ENCODE data around the gene RASD2. TPM values are rescaled to one million over a fixed set of nuclear protein-coding genes. Genes with fewer than 3 reads are reported as not detected.

RASD2 gene
- total RNA-seq, 1 donor: 0.52 TPM

DNA sequence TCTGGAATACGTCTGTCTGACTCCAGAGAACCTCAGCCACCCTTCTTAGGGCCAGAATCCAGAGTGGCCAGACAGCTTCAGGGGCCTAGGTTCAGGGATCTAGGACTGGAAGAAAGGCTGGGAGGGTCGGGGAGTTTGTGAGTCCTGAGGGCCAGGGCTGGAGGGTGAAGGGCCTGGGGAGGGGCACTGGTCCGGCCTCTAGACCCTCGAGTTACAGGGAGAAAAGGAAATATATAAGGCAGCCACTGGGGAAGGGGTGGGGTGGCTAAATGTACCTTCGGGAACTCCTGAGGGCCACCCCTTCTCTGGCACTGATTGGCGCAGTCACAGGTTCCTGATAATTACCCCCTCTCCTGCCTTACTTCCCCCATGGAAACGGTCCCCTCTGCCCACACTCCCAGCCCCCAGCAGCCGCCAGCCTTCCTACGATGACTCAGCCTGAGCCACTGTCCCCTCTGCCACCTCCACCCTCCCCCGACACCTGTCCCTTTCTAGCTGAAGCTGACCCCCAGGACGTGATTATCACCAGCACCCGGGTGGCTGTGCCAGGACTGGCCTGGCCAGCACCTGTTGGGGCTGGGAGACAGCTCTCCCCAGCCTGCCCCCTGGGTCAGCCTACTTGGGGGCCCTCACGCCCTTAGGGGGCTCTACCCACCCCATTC is 50.1 kb downstream of the RASD2 start:
- no peak overlapping the region for H3K4me3 ChIP-seq (ENCODE audit: low read length)
- H3K27me3 ChIP-seq (ENCODE audit: insufficient read depth, low read length): no peaks in the 10 kb centered on the region
- no peaks in the 10 kb centered on the region for H3K9me3 ChIP-seq (ENCODE audit: low read depth, low read length)
- peaks cover 12% of the 10 kb centered on the region for H3K4me1 ChIP-seq (ENCODE audit: insufficient read depth, low read length)

DNA sequence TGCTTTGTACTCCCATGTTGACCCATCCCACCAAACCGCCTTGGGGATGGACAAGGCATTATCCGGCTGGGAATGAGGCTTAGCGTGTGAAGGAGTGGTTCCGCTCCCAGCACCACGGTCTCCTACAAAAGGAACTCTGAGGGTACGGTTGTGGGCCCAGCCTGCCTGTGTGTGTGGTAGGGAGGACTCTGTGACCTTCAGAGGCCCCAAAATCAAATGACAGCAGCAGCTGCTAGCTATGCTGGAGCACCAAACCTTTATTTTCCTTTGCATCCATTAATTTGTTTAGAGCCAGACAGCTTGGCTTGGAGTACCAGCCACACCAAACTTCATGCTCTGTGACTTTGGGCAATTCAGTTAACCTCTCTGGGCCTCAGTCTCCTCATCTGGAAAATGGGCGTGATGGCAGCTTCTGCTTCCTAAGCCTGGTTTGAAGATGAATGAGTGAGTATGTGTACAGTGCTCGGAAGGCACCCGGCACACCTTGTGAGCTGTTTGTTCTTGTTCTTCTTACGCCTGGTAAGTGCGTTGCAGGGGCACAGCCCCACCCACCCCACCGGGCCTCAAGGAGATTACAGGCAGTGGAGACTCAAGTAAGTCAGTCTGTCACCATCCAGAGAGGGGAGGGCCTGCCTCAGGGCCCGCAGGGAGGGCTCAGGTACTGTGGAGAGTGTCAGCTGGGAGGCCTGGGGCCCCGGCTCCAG is 51.2 kb downstream of the RASD2 start:
- Histone ChIP-seq H3K4me1 (ENCODE audit: insufficient read depth, low read length) (peaks cover 12% of the 10 kb centered on the region), H3K27me3 (ENCODE audit: insufficient read depth, low read length) (no peaks in the 10 kb centered on the region), H3K4me3 (ENCODE audit: low read length) (no peak overlapping the region), H3K9me3 (ENCODE audit: low read depth, low read length) (no peaks in the 10 kb centered on the region)

- no peaks in the 10 kb centered on the region for H3K9me3 ChIP-seq (ENCODE audit: low read depth, low read length)
- peaks cover 12% of the 10 kb centered on the region for H3K4me1 ChIP-seq (ENCODE audit: insufficient read depth, low read length)
- H3K4me3 ChIP-seq (ENCODE audit: low read length): no peak overlapping the region
- H3K27me3 ChIP-seq (ENCODE audit: insufficient read depth, low read length): no peaks in the 10 kb centered on the region
Measured at GRCh38 chr22:35592418-35592967, 51.9 kb downstream of the RASD2 start.

DNA sequence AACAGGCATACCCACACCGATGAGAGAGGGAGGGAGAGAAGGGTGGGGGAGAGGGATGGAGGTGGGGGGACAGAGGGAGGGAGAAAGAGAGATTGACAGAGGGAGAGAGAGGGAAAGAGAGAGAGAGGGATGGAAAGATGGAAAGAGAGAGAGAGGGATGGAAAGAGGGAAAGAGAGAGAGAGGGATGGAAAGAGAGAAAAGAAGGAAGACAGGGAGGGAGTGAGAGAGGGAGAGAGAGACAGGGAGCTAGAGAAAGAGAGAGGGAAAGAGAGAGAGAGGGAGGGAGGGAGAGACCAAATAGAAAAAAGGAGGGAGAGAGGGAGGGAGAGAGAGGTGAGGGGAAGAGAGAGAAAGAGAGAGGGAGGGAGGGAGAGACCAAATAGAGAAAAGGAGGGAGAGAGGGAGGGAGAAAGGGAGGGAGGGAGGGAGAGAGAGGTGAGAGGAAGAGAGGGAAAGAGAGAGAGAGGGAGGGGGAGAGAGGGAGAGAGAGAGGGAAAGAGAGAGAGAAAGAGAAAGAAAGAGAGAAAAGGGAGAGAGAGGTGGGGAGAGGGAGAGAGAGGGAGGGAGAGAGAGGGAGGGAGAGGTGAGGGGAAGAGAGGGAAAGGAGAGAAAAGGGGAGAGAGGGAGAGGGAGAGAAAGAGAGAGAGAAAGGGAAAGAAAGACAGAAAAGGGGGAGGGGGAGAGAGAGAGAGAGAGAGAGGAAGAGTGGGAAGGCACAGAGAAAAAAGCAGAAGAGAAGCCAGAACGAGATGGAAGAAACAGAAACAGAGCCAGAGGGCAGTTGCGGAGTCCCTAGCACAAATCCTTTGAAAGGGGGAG is 52.6 kb downstream of the RASD2 start:
- Histone ChIP-seq H3K27me3 (ENCODE audit: insufficient read depth, low read length) (no peaks in the 10 kb centered on the region), H3K4me1 (ENCODE audit: insufficient read depth, low read length) (peaks cover 12% of the 10 kb centered on the region), H3K9me3 (ENCODE audit: low read depth, low read length) (no peaks in the 10 kb centered on the region), H3K4me3 (ENCODE audit: low read length) (no peak overlapping the region)

- H3K9me3 ChIP-seq (ENCODE audit: low read depth, low read length): no peaks in the 10 kb centered on the region
- peaks cover 9% of the 10 kb centered on the region for H3K4me1 ChIP-seq (ENCODE audit: insufficient read depth, low read length)
- no peaks in the 10 kb centered on the region for H3K27me3 ChIP-seq (ENCODE audit: insufficient read depth, low read length)
- no peak overlapping the region for H3K4me3 ChIP-seq (ENCODE audit: low read length)
Measured at GRCh38 chr22:35593891-35594470, 53.4 kb downstream of the RASD2 start.

DNA sequence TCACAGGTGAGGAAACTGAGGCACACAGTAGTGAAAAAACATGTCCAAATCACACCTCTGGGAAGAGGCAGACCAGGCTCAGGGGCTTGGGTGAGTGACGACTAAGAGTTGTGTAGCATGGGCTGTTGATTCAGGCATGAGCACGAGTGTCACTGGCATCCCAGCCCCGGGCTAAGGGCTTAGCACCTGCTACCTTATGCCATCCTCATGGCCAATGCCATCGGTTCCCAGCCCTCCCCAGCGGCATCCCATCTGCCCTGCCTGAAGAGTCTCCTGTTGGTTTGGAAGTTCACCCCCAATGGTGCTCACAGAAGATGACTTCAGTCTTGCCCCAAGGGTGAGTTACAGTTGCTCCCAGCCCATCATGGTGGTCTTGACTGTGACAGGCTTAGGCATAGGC is 54.1 kb downstream of the RASD2 start:
- Histone ChIP-seq H3K9me3 (ENCODE audit: low read depth, low read length) (no peaks in the 10 kb centered on the region), H3K27me3 (ENCODE audit: insufficient read depth, low read length) (no peaks in the 10 kb centered on the region), H3K4me1 (ENCODE audit: insufficient read depth, low read length) (peaks cover 6% of the 10 kb centered on the region), H3K4me3 (ENCODE audit: low read length) (no peak overlapping the region)

DNA sequence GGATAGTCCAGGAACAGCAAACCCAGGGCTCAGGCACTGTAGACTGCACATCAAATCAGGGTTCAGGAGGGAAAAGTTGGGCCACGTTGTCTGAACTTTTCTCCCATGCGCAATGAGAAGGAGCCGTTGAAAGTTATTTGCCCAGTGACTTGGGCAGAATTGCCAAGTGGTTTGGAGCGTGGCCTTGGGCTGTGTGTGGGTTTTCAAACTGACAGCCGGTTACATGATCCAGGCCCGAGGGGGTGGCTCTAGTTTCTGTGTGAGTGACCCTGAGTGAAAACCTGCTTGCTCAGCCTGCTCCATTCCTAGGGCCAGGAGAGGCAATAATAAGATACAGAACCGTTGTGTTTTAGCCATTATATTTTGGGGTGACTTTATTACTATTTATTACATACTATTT is 56.2 kb downstream of the RASD2 start:
- peaks cover 12% of the 10 kb centered on the region for H3K4me1 ChIP-seq (ENCODE audit: insufficient read depth, low read length)
- H3K27me3 ChIP-seq (ENCODE audit: insufficient read depth, low read length): no peaks in the 10 kb centered on the region
- H3K9me3 ChIP-seq (ENCODE audit: low read depth, low read length): no peaks in the 10 kb centered on the region
- no peak overlapping the region for H3K4me3 ChIP-seq (ENCODE audit: low read length)

DNA sequence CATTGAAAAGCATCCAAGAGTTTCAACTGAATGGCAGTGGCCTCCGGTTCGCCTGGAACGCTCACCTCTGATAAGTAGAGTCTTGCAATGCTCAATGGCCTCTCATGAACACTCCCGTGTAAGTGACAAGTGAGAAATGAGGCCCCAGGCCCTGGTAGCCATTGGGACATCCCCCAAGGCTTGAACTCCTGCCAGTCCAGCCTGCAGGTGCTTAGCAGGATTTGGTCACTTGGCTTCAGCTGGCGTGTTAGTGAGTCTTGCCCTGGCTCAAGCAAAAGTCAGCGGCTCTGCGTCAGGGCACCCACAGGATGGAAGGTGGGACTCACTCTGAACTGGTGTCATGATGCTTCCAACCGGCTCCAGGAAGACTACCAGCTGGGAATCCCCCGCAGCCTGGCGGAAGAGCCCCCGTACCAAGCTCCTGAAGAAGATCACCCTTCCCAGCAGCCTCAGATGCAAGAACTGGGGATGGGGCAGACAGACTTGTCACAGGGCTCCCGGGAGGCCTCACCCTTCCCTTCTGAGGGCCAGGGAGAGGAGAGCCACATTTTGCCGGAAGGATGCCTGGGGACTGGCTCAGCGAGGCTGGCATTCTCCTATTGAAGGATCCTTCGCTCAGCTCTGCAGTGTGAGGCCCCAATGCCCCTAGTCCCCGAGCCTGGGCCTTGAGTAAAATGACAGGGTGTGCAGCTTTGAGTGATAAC is 57.2 kb downstream of the RASD2 start:
- H3K9me3 ChIP-seq (ENCODE audit: low read depth, low read length): no peaks in the 10 kb centered on the region
- H3K27me3 ChIP-seq (ENCODE audit: insufficient read depth, low read length): no peaks in the 10 kb centered on the region
- H3K4me3 ChIP-seq (ENCODE audit: low read length): no peak overlapping the region
- H3K4me1 ChIP-seq (ENCODE audit: insufficient read depth, low read length): peaks cover 18% of the 10 kb centered on the region

DNA sequence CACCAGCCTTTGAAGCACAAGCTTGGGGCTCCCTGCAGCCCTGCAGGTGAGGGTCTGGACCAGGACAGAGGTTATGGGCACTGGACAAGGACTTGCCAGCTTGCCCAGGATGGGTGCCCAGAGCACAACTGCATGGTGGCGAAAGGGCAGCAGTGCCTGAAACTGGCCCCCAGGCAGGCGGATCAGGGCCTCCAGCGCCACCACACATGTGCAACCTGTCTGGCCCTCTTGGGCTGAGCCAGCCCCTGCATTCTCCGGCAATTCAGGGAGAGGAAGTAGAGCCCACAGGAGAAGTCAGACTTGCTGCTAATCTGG is 57.7 kb downstream of the RASD2 start:
- Histone ChIP-seq H3K4me3 (ENCODE audit: low read length) (no peak overlapping the region), H3K27me3 (ENCODE audit: insufficient read depth, low read length) (no peaks in the 10 kb centered on the region), H3K4me1 (ENCODE audit: insufficient read depth, low read length) (peaks cover 23% of the 10 kb centered on the region), H3K9me3 (ENCODE audit: low read depth, low read length) (no peaks in the 10 kb centered on the region)

DNA sequence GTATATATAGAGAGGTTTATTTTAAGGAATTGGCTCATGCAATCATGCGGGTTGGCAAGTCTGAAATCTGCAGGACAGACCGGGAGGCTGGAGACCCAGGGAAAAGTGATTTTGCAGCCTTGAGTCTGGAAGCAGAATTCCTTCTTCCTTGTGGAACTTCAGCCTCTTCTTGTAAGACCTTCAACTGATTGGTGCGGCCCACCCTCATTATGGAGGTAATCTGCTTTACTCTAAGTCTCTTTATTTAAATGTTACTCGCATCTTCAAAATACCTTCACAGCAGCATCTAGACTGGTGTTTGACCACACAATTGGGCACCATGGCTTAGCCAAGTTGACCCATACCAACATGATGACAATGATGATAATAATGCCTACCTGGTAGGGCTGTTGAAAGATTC is 58.7 kb downstream of the RASD2 start:
- Histone ChIP-seq H3K9me3 (ENCODE audit: low read depth, low read length) (no peaks in the 10 kb centered on the region), H3K4me1 (ENCODE audit: insufficient read depth, low read length) (peaks cover 33% of the 10 kb centered on the region), H3K4me3 (ENCODE audit: low read length) (no peak overlapping the region), H3K27me3 (ENCODE audit: insufficient read depth, low read length) (no peaks in the 10 kb centered on the region)

- Histone ChIP-seq H3K27me3 (ENCODE audit: insufficient read depth, low read length) (no peaks in the 10 kb centered on the region), H3K4me3 (ENCODE audit: low read length) (no peak overlapping the region), H3K9me3 (ENCODE audit: low read depth, low read length) (no peaks in the 10 kb centered on the region), H3K4me1 (ENCODE audit: insufficient read depth, low read length) (peaks cover 41% of the 10 kb centered on the region)
Measured at GRCh38 chr22:35600476-35600875, 59.8 kb downstream of the RASD2 start.

DNA sequence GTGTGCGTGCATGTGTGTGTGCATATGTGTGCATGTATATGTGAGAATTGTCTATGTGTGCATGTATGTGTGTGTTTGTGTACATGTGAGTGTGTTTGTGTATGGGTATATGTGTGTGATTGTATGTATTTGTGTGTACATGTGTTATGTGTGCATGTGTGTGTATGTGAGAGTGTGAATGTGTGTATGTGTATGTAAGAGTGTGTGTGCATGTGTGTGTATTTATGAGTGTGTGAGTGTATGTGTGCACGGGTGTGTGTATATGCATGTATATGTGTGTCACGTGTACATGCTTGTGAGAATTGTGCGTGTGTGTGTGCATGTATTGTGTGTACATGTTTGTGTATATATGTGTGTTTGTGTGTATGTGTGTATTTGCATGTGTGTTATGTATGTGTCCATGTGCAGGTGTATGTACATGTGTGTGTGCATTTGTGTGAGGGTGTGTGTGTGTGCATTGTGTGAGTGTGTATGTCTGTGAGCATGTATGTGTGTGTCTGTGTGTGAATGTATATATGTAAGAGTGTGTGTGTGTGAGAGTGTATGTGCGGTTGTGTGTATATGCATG is 60.5 kb downstream of the RASD2 start:
- Histone ChIP-seq H3K4me1 (ENCODE audit: insufficient read depth, low read length) (peaks cover 41% of the 10 kb centered on the region), H3K27me3 (ENCODE audit: insufficient read depth, low read length) (no peaks in the 10 kb centered on the region), H3K9me3 (ENCODE audit: low read depth, low read length) (no peaks in the 10 kb centered on the region)

DNA sequence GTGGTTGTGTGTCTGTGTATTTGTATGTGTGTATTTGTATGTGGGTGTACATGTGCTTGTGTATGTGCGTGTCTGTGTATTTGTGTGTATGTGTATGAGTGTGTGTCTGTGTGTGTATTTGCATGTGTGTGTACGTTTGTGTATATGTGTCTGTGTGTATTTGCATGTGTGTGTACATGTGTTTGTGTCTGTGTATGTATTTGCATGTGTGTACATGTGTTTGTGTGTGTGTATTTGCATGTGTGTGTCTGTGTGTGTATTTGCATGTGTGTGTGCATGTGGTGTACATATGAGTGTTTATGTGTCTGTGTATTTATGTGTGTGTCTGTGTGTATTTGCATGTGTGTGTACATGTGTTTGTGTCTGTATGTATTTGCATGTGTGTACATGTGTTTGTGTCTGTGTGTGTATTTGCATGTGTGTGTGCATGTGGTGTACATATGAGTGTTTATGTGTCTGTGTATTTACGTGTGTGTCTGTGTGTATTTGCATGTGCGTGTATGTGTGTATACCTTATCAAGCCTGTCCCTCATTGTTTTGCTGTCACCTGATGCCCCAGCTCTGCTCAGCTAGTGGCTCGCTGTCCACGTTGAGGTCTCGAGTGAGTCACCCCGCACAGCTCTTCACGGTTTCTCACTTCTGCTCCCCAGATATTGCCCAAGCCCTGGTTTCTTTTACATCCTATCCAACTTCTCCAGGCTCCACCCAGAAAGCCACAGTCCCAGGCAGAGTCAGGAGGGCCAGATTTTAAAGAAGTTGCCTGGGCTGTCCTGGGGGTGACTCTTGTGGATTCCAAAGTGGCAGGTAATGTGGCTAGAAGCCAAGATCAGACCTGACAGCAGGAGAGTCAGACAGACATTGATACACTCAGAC is 61.3 kb downstream of the RASD2 start:
- H3K9me3 ChIP-seq (ENCODE audit: low read depth, low read length): no peaks in the 10 kb centered on the region
- peaks cover 41% of the 10 kb centered on the region for H3K4me1 ChIP-seq (ENCODE audit: insufficient read depth, low read length)
- H3K27me3 ChIP-seq (ENCODE audit: insufficient read depth, low read length): no peaks in the 10 kb centered on the region
- H3K4me3 ChIP-seq (ENCODE audit: low read length): no peak overlapping the region

More for the DNA sequence above, 60.5 kb downstream of the RASD2 start:
- no peak overlapping the region for H3K4me3 ChIP-seq (ENCODE audit: low read length)
